Stimulated activated naive B cell treated with anti-CD40 and anti-IgM and Interleukin-4, amounts not matched to agents 10 μg/mL and 1 μg/mL and 100 μg/mL, for 72 hours (primary cell): ENCODE data around the gene ADGRL2.

ENCODE experiments used
- ATAC-seq, 2 donors: fragments of 150-1000 bp; cut with Tn5 transposase; replicated peaks; 2 replicates each; pipeline ENCODE4 v1.10.0; 2021; ENCODE audit warnings: moderate library complexity in 1 of 2
- DNase-seq: peaks from one replicate; pipeline ENCODE4 v3.0.0; 2021
- H3K27ac Mint-ChIP-seq: one replicate; pipeline ENCODE4 v1.8.0; 2022; ENCODE audit warnings: mild to moderate bottlenecking, mixed read lengths
- H3K27me3 Mint-ChIP-seq, 2 donors: one replicate each; pipeline ENCODE4 v1.8.0; 2022; ENCODE audit warnings: mixed read lengths in 2 of 2
- H3K36me3 Mint-ChIP-seq, 2 donors: one replicate each; pipeline ENCODE4 v1.8.0; 2022; ENCODE audit warnings: mixed read lengths in 2 of 2, mild to moderate bottlenecking in 1 of 2
- H3K4me1 Mint-ChIP-seq, 2 donors: one replicate each; pipeline ENCODE4 v1.8.0; 2022; ENCODE audit warnings: mixed read lengths in 2 of 2, mild to moderate bottlenecking in 1 of 2
- H3K4me3 Mint-ChIP-seq, 2 donors: one replicate each; pipeline ENCODE4 v1.8.0; 2022; ENCODE audit warnings: mild to moderate bottlenecking in 2 of 2, mixed read lengths in 2 of 2, moderate library complexity in 1 of 2
- H3K9me3 Mint-ChIP-seq, 2 donors: one replicate each; pipeline ENCODE4 v1.8.0; 2022; ENCODE audit warnings: mixed read lengths in 2 of 2, mild to moderate bottlenecking in 1 of 2

Gene ADGRL2

GRCh38 chr1:81936853-81937252 is 136.1 kb downstream of the ADGRL2 start:
- ATAC-seq (no peak), DNase-seq (no peak)
- no peaks in the 10 kb centered on the region for H3K9me3 Mint-ChIP-seq
- no peaks in the 10 kb centered on the region for H3K36me3 Mint-ChIP-seq
- no peaks in the 10 kb centered on the region for H3K27me3 Mint-ChIP-seq
- H3K4me3 Mint-ChIP-seq = no peak overlapping the region
- H3K27ac Mint-ChIP-seq = no peak overlapping the region
- H3K4me1 Mint-ChIP-seq = no peaks in the 10 kb centered on the region

DNA sequence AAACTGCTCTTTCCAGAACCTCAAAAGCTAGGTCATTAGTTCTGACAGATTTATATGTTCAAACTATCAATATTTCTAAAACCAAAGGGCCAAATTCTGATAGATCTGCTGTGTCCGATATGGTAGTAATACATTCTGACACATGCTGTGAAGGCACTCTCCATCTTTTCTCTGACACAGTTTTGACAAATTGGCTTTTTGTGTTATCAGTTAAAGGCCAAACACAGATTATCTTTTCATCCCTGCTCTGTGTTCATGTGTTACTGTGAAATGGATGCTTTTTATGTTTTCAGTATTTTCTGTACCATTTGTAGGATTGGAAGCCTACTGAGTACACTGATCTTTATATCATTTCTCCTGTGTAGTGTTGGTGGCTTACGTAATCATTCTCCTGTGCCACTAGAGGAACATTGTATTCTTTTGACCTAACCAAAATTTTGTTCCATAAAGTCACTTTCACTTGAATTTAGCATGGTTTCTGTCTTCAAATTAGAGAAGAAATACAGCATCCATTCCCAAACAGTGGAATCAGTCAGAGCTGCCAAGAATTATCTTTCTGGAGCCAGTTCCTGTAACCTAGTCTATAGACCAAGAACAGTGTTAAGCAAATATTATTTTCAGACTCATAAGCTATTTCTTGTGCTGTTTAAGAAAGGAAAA is 137.2 kb downstream of the ADGRL2 start:
- ATAC-seq = no peak
- Mint-ChIP-seq H3K9me3 (no peaks in the 10 kb centered on the region), H3K4me3 (no peak overlapping the region), H3K27me3 (no peaks in the 10 kb centered on the region), H3K36me3 (no peaks in the 10 kb centered on the region), H3K27ac (no peak overlapping the region), H3K4me1 (no peaks in the 10 kb centered on the region)
- DNase-seq = no peak

- H3K27me3 Mint-ChIP-seq = no peaks in the 10 kb centered on the region
- peaks cover 0 to 2% of the 10 kb centered on the region in 2 donors for H3K9me3 Mint-ChIP-seq
- ATAC-seq (no peak), DNase-seq (no peak)
- no peak overlapping the region for H3K4me3 Mint-ChIP-seq
- no peak overlapping the region for H3K27ac Mint-ChIP-seq
- H3K36me3 Mint-ChIP-seq = no peaks in the 10 kb centered on the region
- no peaks in the 10 kb centered on the region for H3K4me1 Mint-ChIP-seq
Observed at GRCh38 chr1:81948495-81948894, 147.8 kb downstream of the ADGRL2 start.

DNA sequence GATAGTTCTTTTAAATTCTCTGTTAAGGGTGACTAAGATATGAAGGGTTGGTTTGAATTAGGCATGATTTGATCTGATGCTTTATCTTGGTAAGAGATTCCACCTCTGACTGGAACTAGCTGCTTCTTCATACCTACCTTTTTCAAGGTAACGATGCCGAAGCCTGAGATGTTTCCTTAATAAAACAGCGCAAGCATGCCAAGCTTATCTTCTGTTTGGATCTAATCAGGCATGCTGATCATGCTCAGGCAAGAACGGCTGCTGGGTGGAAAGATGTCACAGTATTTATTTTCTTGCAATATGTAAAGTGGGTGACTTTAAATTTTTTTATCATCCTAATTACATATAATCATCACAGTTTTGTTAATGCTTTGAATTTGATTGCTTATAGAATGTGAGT is 148.7 kb downstream of the ADGRL2 start:
- Mint-ChIP-seq H3K4me1 (no peaks in the 10 kb centered on the region), H3K4me3 (no peak overlapping the region), H3K36me3 (no peaks in the 10 kb centered on the region), H3K9me3 (peaks cover 0 to 2% of the 10 kb centered on the region in 2 donors), H3K27me3 (no peaks in the 10 kb centered on the region), H3K27ac (no peak overlapping the region)
- ATAC-seq (no peak), DNase-seq (no peak)

- DNase-seq (no peak), ATAC-seq (no peak)
- no peak overlapping the region for H3K4me3 Mint-ChIP-seq
- no peak overlapping the region for H3K27ac Mint-ChIP-seq
- H3K27me3 Mint-ChIP-seq = no peaks in the 10 kb centered on the region
- H3K36me3 Mint-ChIP-seq = no peaks in the 10 kb centered on the region
- no peaks in the 10 kb centered on the region for H3K4me1 Mint-ChIP-seq
- peaks cover 0 to 2% of the 10 kb centered on the region in 2 donors for H3K9me3 Mint-ChIP-seq
Observed at GRCh38 chr1:81950037-81950436, 149.3 kb downstream of the ADGRL2 start.

- no peaks in the 10 kb centered on the region for H3K36me3 Mint-ChIP-seq
- no peak overlapping the region for H3K27ac Mint-ChIP-seq
- no peaks in the 10 kb centered on the region for H3K27me3 Mint-ChIP-seq
- no peak for DNase-seq
- H3K4me1 Mint-ChIP-seq = no peaks in the 10 kb centered on the region
- H3K9me3 Mint-ChIP-seq = peaks cover 0 to 2% of the 10 kb centered on the region in 2 donors
- H3K4me3 Mint-ChIP-seq = no peak overlapping the region
- no peak for ATAC-seq
Observed at GRCh38 chr1:81950591-81951244, 150.0 kb downstream of the ADGRL2 start.

GRCh38 chr1:81954534-81955020 is 153.8 kb downstream of the ADGRL2 start:
- no peak for DNase-seq
- Mint-ChIP-seq H3K36me3 (no peaks in the 10 kb centered on the region), H3K27ac (no peak overlapping the region), H3K4me3 (no peak overlapping the region), H3K4me1 (no peaks in the 10 kb centered on the region), H3K27me3 (no peaks in the 10 kb centered on the region), H3K9me3 (no peaks in the 10 kb centered on the region)
- no peak for ATAC-seq

- Mint-ChIP-seq H3K9me3 (no peaks in the 10 kb centered on the region), H3K27me3 (no peaks in the 10 kb centered on the region), H3K4me1 (no peaks in the 10 kb centered on the region), H3K27ac (no peak overlapping the region), H3K4me3 (no peak overlapping the region), H3K36me3 (no peaks in the 10 kb centered on the region)
- ATAC-seq = no peak
- DNase-seq = no peak
Observed at GRCh38 chr1:81967951-81968350, 167.2 kb downstream of the ADGRL2 start.

GRCh38 chr1:81970416-81970815 is 169.7 kb downstream of the ADGRL2 start:
- H3K4me1 Mint-ChIP-seq = no peaks in the 10 kb centered on the region
- H3K9me3 Mint-ChIP-seq = no peaks in the 10 kb centered on the region
- ATAC-seq (no peak), DNase-seq (no peak)
- H3K4me3 Mint-ChIP-seq = no peak overlapping the region
- no peaks in the 10 kb centered on the region for H3K36me3 Mint-ChIP-seq
- no peaks in the 10 kb centered on the region for H3K27me3 Mint-ChIP-seq
- no peak overlapping the region for H3K27ac Mint-ChIP-seq

DNA sequence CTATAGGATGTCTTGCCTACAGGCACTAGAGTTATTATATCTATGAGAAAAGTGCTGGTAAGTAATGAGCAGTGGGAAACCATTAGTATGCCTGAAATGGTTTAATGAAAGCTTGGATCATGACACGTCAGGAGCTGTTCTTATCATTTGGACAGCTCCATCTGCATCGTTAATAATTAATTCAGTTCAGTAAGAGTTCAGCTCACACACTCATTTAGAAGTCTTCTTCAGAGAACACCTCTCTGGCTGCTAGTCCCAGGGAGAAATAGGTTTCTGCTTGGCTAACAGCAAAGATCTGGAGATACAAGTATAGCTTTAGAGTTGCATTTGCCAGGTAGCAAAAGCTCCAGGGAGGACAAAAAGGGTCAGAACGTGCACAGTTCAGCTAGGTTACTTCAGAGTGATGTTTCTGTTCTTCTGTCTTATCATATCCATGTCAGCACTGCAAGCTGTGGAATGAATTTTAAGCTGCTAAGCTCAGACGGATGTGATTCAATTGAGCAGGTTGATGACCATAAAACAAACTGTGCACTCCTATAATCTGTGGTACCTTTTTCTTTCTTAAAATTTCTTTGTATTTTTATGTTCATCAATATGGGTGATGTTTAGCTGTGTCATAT is 173.6 kb downstream of the ADGRL2 start:
- no peaks in the 10 kb centered on the region for H3K36me3 Mint-ChIP-seq
- no peak overlapping the region for H3K27ac Mint-ChIP-seq
- DNase-seq = no peak
- H3K4me3 Mint-ChIP-seq = no peak overlapping the region
- H3K27me3 Mint-ChIP-seq = no peaks in the 10 kb centered on the region
- ATAC-seq = no peak
- no peaks in the 10 kb centered on the region for H3K9me3 Mint-ChIP-seq
- no peaks in the 10 kb centered on the region for H3K4me1 Mint-ChIP-seq

- DNase-seq (no peak), ATAC-seq (no peak)
- H3K27me3 Mint-ChIP-seq = no peaks in the 10 kb centered on the region
- H3K9me3 Mint-ChIP-seq = no peaks in the 10 kb centered on the region
- no peak overlapping the region for H3K27ac Mint-ChIP-seq
- no peaks in the 10 kb centered on the region for H3K4me1 Mint-ChIP-seq
- H3K36me3 Mint-ChIP-seq = no peaks in the 10 kb centered on the region
- H3K4me3 Mint-ChIP-seq = no peak overlapping the region
Observed at GRCh38 chr1:81974883-81975555, 174.3 kb downstream of the ADGRL2 start.

GRCh38 chr1:81976539-81976938 is 175.8 kb downstream of the ADGRL2 start:
- no peaks in the 10 kb centered on the region for H3K27me3 Mint-ChIP-seq
- DNase-seq = no peak
- no peak overlapping the region for H3K27ac Mint-ChIP-seq
- no peaks in the 10 kb centered on the region for H3K36me3 Mint-ChIP-seq
- no peak for ATAC-seq
- no peaks in the 10 kb centered on the region for H3K4me1 Mint-ChIP-seq
- H3K4me3 Mint-ChIP-seq = no peak overlapping the region
- no peaks in the 10 kb centered on the region for H3K9me3 Mint-ChIP-seq

DNA sequence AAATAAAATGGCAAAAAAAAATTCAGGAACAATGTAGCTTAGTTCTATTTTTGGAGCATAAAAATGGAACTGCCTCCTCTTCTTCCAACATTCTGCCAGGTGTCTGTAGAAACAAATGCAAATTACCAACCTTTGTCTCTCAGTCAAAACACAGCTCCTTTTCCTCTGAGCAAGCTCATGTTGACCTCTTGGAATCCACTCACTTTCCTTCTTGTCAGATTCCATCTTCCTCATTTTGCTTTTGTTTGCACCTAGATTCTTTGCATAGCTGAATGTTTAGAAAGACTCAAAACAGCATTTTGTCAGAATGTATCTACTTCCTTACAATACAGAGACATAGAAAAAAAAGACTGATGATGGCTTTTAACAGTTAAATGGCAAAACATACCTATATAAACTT is 178.2 kb downstream of the ADGRL2 start:
- no peaks in the 10 kb centered on the region for H3K36me3 Mint-ChIP-seq
- H3K27ac Mint-ChIP-seq = no peak overlapping the region
- no peaks in the 10 kb centered on the region for H3K4me1 Mint-ChIP-seq
- no peaks in the 10 kb centered on the region for H3K9me3 Mint-ChIP-seq
- H3K27me3 Mint-ChIP-seq = no peaks in the 10 kb centered on the region
- DNase-seq (no peak), ATAC-seq (no peak)
- no peak overlapping the region for H3K4me3 Mint-ChIP-seq

- no peaks in the 10 kb centered on the region for H3K9me3 Mint-ChIP-seq
- H3K36me3 Mint-ChIP-seq = no peaks in the 10 kb centered on the region
- no peak overlapping the region for H3K4me3 Mint-ChIP-seq
- no peaks in the 10 kb centered on the region for H3K27me3 Mint-ChIP-seq
- no peak overlapping the region for H3K27ac Mint-ChIP-seq
- H3K4me1 Mint-ChIP-seq = no peaks in the 10 kb centered on the region
- ATAC-seq (no peak), DNase-seq (no peak)
Observed at GRCh38 chr1:81982523-81982922, 181.8 kb downstream of the ADGRL2 start.

DNA sequence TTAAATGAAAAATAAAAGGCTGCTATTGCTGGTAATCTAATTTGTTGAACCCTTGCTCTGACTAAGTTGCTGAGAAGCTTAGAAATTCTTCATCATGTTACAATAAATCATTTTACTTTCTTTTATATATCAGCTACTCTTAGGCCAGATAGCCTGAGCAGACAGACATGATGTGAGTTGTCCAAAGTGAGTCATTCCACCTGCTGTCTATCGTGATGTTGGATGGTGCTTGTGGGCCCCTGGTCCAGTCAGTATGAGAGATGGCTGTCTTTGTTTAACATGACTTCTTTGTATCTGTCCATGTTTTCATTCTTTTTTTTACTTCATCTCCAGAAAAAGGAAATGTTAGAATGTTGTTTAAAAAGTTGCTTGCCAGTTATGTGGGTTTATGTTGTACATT is 188.8 kb downstream of the ADGRL2 start:
- H3K4me3 Mint-ChIP-seq = no peak overlapping the region
- no peaks in the 10 kb centered on the region for H3K9me3 Mint-ChIP-seq
- no peaks in the 10 kb centered on the region for H3K36me3 Mint-ChIP-seq
- H3K27me3 Mint-ChIP-seq = no peaks in the 10 kb centered on the region
- no peak overlapping the region for H3K27ac Mint-ChIP-seq
- H3K4me1 Mint-ChIP-seq = no peaks in the 10 kb centered on the region
- no peak for ATAC-seq
- no peak for DNase-seq
